Panc1 (cell line): Measurements from ENCODE around the gene RIPOR3.

Experiments used
- POLR2AphosphoS5 ChIP-seq: IDR thresholded peaks from 2 replicates; pipeline ENCODE4 v1.6.1; 2012; ENCODE audit warnings: mild to moderate bottlenecking, low read depth, low read length, moderate library complexity
- TCF7L2 ChIP-seq: IDR thresholded peaks from 2 replicates; pipeline ENCODE4 v1.6.1; 2011; ENCODE audit warnings: mild to moderate bottlenecking, low read depth, low read length, inconsistent platforms
- TF ChIP-seq, protein P1 (sequence below): fragments of 450-650 bp; IDR thresholded peaks from 2 replicates; pipeline ENCODE4 v1.5.1; 2017; ENCODE audit warnings: mild to moderate bottlenecking
- TF ChIP-seq, protein P2 (sequence below), 2 experiments: IDR thresholded peaks; 2 replicates each; pipeline ENCODE4 v1.6.1; 2011 to 2012; ENCODE audit warnings: low read depth in 2 of 2, control low read depth in 1 of 2, low read length in 1 of 2, mild to moderate bottlenecking in 1 of 2, moderate library complexity in 1 of 2; ENCODE audit not compliant: insufficient read depth in 1 of 2

DNA sequence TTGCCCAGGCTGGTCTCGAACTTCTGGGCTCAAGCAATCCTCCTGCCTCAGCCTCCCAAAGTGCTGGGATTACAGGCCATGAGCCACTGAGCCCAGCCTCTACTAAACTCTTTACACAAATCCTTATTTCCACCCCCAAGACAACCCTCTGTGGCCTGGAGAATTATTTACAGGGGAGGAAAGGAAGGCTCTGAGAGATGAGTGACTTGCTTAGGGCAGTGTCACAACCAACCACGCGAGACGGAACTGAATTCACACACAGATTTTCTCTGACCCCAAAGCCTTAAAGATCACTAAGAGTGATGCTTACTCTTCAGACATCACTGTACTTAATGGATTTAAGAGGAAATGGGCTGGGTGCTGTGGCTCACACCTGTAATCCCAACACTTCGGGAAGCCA lies 86.2 kb downstream of the RIPOR3 start:
- TF ChIP-seq, protein P1, sequence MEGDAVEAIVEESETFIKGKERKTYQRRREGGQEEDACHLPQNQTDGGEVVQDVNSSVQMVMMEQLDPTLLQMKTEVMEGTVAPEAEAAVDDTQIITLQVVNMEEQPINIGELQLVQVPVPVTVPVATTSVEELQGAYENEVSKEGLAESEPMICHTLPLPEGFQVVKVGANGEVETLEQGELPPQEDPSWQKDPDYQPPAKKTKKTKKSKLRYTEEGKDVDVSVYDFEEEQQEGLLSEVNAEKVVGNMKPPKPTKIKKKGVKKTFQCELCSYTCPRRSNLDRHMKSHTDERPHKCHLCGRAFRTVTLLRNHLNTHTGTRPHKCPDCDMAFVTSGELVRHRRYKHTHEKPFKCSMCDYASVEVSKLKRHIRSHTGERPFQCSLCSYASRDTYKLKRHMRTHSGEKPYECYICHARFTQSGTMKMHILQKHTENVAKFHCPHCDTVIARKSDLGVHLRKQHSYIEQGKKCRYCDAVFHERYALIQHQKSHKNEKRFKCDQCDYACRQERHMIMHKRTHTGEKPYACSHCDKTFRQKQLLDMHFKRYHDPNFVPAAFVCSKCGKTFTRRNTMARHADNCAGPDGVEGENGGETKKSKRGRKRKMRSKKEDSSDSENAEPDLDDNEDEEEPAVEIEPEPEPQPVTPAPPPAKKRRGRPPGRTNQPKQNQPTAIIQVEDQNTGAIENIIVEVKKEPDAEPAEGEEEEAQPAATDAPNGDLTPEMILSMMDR: no peak
- TF ChIP-seq, protein P2, sequence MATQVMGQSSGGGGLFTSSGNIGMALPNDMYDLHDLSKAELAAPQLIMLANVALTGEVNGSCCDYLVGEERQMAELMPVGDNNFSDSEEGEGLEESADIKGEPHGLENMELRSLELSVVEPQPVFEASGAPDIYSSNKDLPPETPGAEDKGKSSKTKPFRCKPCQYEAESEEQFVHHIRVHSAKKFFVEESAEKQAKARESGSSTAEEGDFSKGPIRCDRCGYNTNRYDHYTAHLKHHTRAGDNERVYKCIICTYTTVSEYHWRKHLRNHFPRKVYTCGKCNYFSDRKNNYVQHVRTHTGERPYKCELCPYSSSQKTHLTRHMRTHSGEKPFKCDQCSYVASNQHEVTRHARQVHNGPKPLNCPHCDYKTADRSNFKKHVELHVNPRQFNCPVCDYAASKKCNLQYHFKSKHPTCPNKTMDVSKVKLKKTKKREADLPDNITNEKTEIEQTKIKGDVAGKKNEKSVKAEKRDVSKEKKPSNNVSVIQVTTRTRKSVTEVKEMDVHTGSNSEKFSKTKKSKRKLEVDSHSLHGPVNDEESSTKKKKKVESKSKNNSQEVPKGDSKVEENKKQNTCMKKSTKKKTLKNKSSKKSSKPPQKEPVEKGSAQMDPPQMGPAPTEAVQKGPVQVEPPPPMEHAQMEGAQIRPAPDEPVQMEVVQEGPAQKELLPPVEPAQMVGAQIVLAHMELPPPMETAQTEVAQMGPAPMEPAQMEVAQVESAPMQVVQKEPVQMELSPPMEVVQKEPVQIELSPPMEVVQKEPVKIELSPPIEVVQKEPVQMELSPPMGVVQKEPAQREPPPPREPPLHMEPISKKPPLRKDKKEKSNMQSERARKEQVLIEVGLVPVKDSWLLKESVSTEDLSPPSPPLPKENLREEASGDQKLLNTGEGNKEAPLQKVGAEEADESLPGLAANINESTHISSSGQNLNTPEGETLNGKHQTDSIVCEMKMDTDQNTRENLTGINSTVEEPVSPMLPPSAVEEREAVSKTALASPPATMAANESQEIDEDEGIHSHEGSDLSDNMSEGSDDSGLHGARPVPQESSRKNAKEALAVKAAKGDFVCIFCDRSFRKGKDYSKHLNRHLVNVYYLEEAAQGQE (IDR thresholded peaks at IDR 0.05; ENCODE audit: insufficient read depth in 1 of 2, low read depth in 2 of 2, low read length in 1 of 2): no peak
- no peak for TF ChIP-seq POLR2AphosphoS5
- TF ChIP-seq TCF7L2: no peak
